Lung microvascular endothelial cell (primary cell): ENCODE measurements around the gene A4GALT. TPM values are rescaled to one million over a fixed set of nuclear protein-coding genes. Genes with fewer than 3 reads are reported as not detected.
A peak's percentile ranks its signal among the peaks of the same experiment; 100 is the strongest.
"Not testable (repeated sequence)": the region's sequence is repeated elsewhere in the genome, so short reads cannot be mapped to it uniquely, and the experiment has no call there.

ENCODE experiments used
- DNase-seq, 2 donors: peaks; one replicate each; pipeline versions ENCODE4 v3.0.0 to v3.0.0-alpha.2; 2010; ENCODE audit warnings: low read depth in 2 of 2
- total RNA-seq: library from RNA; depleted of rRNA; stranded (reverse); fragments of >200 nt; gene quantifications from 2 replicates; pipeline ENCODE4 v1.2.1, GENCODE V29; 2014

Gene A4GALT, protein sequence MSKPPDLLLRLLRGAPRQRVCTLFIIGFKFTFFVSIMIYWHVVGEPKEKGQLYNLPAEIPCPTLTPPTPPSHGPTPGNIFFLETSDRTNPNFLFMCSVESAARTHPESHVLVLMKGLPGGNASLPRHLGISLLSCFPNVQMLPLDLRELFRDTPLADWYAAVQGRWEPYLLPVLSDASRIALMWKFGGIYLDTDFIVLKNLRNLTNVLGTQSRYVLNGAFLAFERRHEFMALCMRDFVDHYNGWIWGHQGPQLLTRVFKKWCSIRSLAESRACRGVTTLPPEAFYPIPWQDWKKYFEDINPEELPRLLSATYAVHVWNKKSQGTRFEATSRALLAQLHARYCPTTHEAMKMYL
- 32.7 and 43.8 TPM in 2 replicates for total RNA-seq

DNA sequence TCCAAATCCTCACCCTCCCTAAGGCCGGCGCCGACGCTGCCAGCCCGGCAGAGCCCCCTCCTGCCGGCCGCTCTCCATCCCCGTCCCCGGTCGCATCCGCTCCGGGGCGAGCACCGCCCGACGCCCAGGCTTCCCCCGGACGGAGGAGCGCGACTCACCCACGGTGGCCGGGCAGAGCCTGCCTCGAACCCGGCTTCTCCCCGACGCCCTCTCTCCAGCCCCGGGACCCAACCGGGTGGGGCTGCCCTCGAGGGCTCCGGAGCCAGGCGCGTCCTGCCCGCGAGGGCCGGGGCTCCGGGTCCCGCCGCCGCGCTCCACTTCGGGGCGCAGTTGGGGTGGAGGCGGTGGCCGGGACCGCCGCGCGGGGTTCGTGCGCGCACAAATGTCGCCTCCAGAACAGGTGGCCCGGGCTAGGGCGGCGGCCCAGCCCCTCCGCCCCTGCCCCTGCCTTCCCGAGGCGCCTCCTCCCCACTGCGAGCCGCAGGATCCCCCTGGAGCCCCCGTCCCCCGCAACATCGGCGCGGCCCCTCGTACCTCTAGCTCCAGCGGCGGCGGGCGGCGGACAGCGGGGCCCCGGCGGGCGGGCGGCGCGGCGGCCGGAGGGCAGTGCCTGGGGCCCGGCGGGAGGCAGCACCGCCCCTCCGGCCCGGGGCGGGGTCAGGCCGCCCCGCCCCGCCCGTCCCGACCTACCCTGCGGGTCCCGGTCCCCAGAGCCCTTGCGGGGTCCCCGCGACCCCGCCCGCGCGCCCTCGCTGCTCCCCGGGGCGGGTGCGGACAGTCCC lies at the start of gene A4GALT:
Gene A4GALT, minus strand, starts transcription at position 608 of the 782 bp plus-strand sequence. CDS start 26,919 bp downstream, outside the sequence.
- DNase-seq = peak in 1 of 2 donors; percentile 40

- DNase-seq = no peak
Measured at GRCh38 chr22:42770448-42770726, 49.7 kb upstream of the A4GALT start.

DNA sequence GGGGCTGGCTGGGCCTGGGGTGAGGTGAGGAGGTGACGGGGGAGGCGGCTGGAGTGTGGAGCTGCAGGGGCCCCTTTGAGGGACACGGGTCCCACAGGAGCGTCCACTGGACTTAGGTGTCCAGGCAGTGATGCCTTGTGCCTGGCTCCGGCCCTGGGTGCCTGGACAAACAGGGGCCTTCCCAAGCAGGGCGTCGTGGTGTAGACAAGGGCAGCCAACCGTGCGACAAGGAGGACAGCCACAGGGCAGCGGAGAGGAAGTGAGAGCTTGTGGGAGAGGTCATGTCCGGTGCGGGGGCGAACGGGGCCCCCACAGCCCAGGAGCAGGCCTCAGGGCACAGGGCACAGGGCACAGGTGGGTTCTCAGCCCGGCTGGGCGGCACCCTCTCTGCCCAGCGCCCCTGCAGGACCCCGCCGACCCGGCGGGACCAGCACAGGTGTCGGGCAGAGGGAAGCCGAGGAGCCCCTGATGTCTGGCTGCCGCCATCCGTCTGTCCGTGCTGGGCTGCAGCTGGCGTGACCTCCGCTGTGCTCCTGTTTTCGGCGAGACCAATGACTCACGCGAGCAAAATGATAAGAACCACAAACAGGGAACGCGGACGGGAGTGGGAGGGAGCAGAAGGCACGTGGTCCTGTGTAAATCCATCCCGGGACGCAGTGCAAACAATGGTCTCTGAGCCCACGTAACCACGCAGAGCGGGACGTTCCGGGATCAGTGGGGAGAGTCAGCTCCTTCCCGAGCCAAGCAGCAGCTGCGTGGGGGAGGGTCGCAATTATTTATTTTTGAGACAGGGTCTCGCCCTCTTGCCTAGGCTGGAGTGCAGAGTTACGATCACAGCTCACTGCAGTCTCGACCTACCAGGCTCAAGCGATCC lies 49.1 kb upstream of the A4GALT start:
- DNase-seq = peak; percentile 84

GRCh38 chr22:42769238-42769573 lies 48.5 kb upstream of the A4GALT start:
- DNase-seq = no peak

DNA sequence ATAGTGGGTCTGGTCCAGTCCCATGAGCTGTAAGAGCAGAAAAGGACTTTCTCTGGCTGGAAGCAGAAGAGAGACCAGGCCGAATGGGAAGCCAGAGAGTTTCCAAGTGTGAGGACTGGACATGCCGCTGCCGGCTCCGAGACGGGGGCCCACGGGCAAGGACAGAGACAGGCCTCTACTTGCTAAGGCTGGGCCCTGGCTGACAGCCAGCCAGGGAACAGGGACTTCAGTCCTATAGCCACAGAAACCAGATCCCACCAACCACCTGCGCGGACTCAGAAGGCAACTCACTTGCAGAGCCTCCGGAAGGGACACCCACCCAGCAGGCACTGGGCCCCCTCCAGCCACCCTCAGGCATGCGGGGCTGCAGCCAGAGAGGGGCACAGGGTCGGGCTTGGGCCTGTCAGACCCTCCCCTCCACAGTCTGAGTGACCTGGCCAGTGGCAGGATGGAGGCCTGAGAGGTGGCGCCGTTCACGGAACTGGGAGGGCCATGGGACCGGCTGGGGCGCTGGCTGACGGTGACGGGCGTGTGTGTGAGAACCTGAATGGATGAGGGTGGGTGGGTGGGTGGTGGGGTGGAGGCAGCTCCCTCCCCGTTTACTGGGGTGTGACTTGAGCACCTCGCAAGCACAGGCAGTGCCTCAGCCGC lies 47.8 kb upstream of the A4GALT start:
- no peak for DNase-seq

- DNase-seq = no peak
Measured at GRCh38 chr22:42766860-42767259, 46.2 kb upstream of the A4GALT start.

DNA sequence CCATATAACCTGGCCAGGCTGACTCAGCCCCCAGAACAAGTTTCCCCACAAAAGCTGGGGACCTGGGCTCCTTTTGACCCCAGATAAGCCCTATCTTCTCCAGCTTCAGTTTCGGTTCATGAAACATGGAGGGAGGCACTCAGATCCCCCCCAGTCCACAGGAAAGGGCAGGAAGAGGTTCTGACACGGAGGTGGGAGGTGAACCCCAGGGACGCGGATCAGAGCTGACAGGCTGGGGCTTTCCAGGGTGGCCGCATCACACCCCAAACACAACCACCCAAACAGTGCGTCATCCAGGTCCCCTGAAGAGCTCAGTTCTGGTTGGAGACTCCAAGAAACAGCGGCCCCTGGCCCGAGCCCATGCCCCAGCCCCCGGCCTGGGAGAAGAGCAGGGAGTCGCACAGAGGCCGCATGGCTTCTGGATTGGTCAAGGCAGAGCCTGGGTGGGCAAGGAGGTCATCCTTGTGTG lies 44.3 kb upstream of the A4GALT start:
- no peak for DNase-seq

- DNase-seq = no peak
Measured at GRCh38 chr22:42763965-42764480, 43.4 kb upstream of the A4GALT start.

DNA sequence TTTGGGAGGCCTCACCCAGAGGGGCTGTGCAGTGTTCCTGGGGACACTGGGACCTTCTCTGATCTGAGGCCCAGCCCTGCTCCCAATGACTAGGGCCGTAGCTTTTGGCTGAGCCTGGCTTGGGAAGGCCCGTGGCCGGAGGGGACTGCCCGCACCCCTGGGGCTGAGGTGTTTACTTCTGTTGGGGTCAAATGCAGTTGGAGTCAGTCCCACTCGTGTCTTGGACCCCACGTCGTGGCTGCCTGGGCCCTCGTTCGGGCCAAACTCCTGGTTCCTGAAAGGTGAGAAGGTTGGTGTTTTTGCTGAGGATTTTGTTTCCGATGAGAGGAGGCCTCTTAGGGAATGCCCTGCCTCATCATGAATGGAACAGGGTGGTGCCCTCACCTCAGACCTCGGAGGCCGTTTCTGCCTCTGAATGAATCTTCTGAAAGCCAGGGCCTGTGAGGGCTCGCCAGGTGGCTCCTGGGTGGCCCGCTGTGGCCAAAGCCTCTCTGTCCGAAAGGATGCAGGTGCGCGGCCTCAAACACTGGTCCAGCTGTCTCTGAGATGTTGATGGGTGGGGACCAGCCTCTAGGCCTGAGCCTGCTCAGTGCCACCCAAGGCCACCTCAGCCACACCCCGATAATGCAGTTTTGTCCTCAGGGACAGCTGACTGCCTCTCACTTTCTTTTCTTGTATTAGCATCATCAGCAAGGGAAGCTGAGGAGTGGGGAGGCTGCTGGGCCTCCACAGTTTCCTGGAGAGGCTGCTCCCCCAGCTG lies 40.3 kb upstream of the A4GALT start:
- no peak for DNase-seq

DNA sequence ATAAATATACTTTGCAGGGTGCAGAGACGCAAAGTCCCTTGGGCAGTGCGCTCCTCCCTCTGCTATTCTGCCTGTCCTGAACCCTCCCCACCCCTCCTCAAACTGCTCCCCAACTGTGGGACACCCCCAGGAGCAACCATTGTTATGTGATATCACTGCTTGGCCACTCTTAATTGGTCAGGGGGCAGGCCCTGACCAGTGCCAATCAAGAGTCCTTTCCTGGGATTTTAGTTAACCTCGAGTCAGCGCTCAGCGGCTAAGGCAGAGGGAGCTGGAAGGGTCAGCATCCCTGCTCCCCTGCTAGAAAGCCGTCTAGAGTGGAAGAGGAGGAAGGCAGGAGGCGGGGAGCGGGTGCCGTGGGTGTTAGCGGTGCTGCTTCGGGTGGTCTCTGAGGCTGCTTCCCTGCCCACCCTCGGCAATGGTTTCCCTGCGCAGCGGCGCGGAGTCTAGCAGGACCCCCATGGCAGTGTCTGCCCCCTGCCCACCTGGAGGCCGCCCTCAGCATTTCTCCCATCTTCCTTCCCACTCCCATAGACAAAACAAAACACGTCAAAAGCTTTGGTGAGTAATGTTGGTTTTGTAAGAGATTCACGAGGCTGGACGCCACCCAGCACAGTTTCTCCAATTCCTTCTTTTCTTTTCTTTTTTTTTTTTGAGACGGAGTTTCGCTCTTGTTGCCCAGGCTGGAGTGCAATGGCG lies 38.4 kb upstream of the A4GALT start:
- no peak for DNase-seq

GRCh38 chr22:42755553-42755952 lies 34.9 kb upstream of the A4GALT start:
- peak; percentile 42 to 76 for DNase-seq

GRCh38 chr22:42755121-42755520 lies 34.5 kb upstream of the A4GALT start:
- DNase-seq = not testable (repeated sequence)

DNA sequence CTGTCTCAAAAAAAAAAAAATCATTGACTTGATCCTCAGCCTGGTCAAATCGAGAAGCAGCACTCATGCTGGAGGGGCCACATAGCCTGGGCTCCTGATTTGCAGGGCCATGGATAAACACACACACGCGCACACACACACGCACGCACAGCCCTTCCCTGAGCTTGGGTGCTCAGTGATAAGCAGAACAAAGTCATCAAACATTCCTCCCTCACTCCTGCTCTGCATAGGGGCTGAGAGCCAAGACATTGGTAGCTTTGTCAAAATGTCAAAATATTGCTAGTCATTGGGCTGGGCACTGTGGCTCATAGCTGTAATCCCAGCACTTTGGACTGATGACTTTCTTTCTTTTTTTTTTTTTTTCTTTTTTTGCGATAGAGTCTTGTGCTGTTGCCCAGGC lies 34.0 kb upstream of the A4GALT start:
- peak in 1 of 2 donors; percentile 39 for DNase-seq

DNA sequence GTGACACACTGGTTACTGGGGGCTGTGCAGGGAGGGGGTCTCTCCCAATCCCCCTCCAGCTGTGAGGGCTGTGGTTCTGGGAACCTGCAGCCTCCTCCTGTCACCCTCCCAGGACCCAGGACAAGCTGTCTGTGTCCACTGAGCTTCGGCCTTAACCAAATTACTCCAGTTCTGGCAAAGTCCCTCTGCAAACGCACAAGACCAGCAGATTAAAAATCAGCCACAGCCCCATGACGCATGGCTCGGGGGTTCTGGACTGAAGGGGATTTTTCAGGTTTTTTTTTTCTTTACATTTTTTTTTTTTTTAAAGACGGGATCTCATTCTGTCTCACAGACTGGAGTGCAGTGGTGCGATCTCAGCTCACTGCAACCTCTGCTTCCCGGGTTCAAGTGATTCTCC lies 32.2 kb upstream of the A4GALT start:
- DNase-seq = no peak

DNA sequence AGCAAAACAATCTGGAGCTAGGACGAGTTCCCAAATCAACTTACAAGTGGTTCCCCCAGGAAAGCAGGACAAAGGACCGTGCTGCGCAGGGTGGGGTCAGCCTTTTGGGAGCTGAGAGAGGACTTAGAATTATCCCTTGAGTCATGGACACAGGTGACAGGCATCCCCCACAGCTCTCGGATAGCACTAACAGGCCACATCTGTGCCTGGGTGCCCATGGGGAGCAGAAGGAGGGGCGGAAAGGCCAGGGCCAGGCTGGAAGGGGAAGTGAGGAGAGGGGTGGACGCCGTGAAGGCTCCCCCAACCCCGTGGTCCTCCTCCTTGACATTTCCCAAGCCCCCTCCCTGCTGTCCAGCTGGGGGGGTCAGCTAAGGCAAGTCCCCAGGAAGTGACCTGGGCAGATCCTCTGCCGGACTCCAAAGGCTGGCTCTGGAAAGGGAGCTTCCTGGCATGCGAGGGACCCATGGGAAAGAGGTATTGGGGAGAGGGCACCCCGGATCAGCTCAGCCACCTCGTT lies 31.6 kb upstream of the A4GALT start:
- no peak for DNase-seq

DNA sequence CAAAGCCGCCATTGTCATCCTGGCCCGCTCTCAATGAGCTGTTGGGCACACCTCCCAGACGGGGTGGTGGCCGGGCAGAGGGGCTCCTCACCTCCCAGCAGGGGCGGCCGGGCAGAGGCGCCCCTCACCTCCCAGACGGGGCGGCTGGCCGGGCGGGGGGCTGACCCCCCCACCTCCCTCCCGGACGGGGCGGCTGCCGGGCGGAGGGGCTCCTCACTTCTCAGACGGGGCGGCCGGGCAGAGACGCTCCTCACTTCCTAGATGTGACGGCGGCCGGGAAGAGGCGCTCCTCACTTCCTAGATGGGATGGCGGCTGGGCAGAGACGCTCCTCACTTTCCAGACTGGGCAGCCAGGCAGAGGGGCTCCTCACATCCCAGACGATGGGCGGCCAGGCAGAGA lies 29.8 kb upstream of the A4GALT start:
- DNase-seq = not testable (repeated sequence)

- DNase-seq = peak; percentile 76 to 77
Measured at GRCh38 chr22:42747701-42748513, 27.2 kb upstream of the A4GALT start.

DNA sequence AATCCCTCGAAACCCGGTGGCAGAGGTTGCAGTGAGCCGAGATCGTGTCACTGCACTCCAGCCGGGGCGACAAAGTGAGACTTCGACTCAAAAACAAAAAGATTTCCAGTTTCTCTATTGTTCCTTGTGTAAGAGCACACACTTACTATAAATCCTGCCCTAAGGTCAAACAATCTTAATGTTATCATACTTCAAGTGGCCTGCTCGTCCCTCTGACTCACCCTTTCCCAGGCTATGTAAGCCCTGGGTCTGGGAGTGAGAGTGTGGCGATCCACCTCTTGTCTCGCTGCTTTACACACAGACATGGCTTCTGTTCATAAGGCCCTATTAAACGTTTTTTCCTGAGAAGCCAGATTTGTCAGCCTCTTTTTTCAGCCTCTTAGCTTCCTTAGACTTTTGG lies 24.4 kb upstream of the A4GALT start:
- DNase-seq = peak in 1 of 2 donors; percentile 51

GRCh38 chr22:42743501-42743991 lies 22.9 kb upstream of the A4GALT start:
- DNase-seq = peak; percentile 67 to 92
